ENCODE measurements around the gene NPFF.
"Not testable (repeated sequence)": the region's sequence is repeated elsewhere in the genome, so short reads cannot be mapped to it uniquely, and the experiment has no call there.

Gene NPFF

DNA sequence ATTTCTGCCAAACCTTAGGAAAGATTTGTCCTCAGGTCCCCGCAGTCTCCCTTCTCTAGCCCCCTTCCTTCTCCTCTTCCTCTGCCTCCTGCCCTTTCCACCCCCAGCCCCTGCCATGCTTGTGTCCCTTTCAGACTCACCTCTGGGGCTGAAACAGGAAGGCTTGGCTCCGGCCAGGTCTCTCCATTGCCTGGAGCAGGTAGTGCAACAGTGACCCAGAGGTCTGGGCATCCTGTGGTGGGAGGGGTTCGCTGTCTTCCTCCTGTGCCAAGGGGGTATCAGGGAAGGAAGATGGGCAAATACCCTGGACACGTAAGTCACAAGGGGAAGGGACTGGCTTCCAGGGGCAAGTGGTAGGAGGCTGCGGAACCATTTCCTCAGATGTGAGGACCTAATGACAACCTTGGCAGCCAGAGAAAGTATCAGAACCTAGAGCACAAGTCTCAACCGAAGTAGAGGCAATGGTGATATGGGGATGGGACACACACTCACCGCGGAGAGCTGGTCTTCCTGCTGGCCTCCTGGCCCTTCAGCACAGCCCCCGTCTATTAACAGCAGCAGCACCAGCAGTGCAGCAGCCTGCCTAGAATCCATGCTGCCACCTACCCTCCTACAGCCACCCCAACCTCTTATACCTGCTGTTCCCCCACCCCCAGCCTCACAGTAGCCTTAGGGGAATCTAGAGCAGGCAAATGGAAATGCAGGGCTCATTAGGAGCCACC lies at the start of gene NPFF:
TSS of gene NPFF (minus strand) at position 604 of the 722 bp plus-strand sequence. CDS start at position 594, 10 bp downstream.
- H3K9ac ChIP-seq: peak within 1 kb of the TSS in 6 of 11 experiments; percentile 3 to 64 (median 56); a peak in 8 of 22 replicates

DNA sequence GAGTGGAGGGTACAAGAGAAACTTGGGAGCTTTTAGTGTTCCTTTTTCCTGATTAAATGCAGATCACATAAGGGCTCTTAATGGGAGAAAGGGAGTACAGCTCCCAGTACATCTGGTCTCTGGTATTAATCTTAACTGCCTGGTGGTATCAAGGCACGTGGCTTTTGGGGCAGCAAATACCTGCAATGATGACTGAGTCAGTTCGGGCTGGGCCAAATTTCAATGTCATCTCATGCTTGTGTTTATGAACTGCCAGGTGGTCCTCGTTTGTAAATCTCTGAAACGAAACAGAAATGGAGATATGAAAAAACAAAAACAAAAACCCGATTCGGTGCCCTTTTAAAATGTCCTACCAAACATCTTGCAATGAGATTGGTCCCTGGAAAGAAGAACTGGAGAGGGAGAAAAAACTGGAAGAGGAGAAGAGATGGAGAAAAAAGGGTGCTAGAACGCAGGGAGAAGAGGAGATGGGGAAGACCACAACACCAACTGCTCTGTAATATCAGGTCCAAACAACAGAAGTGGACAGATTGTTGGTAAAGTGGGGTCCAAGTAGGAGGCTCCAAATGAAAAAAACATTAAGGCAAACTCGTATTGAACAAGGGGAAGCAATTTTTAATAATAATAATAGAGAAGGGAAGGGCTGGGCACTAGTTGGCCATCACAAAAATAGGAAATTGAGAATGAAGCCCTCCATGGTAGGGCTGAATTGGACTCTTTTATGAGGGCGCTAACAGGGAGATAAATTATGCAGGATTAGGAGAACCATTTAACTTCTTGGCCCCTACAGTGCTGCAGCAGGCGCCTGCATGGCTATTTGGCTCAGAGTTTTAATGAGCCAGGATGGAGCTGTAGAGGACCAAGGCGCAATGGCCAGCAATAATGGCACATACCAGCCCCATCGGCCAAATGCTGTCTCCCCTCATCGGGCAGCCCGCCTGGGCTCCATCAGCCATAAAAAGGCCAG lies 45.4 kb upstream of the NPFF start:
- Histone ChIP-seq H3K27me3 (no peaks in the 10 kb centered on the region), H3K4me2 (no peak overlapping the region), H3K27ac (no peak overlapping the region), H3K4me1 (no peaks in the 10 kb centered on the region; a peak in 1 of 20 replicates), H3K9ac (no peak overlapping the region), H3K9me3 (replicated peaks in 1 of 11) (no peaks in the 10 kb centered on the region), H4K20me1 (peaks cover 0 to 4% (median 0%) of the 10 kb centered on the region in 11 experiments; a peak in 2 of 22 replicates), H3K36me3 (peaks cover 53 to 81% (median 61%) of the 10 kb centered on the region in 11 experiments), H3K4me3 (no peak overlapping the region)
- no peak for TF ChIP-seq Cebpa-rat (IDR thresholded peaks at IDR 0.05)

More for the DNA sequence above, at the start of gene NPFF:
- Histone ChIP-seq H4K20me1 (peaks cover 0 to 27% (median 0%) of the 10 kb centered on the region in 11 experiments; a peak in 7 of 22 replicates), H3K36me3 (peaks cover 57 to 84% (median 67%) of the 10 kb centered on the region in 11 experiments), H3K27me3 (no peaks in the 10 kb centered on the region), H3K27ac (peak within 1 kb of the TSS in 1 of 11 experiments; percentile 69; a peak in 1 of 22 replicates), H3K9me3 (replicated peaks in 1 of 11) (no peaks in the 10 kb centered on the region), H3K4me1 (peaks cover 21 to 46% (median 36%) of the 10 kb centered on the region in 10 experiments), H3K4me3 (no peak within 1 kb of the TSS), H3K4me2 (peak within 1 kb of the TSS in 6 of 11 experiments; percentile 34 to 52 (median 46); a peak in 6 of 22 replicates)
- no peak for TF ChIP-seq Cebpa-rat (IDR thresholded peaks at IDR 0.05)

DNA sequence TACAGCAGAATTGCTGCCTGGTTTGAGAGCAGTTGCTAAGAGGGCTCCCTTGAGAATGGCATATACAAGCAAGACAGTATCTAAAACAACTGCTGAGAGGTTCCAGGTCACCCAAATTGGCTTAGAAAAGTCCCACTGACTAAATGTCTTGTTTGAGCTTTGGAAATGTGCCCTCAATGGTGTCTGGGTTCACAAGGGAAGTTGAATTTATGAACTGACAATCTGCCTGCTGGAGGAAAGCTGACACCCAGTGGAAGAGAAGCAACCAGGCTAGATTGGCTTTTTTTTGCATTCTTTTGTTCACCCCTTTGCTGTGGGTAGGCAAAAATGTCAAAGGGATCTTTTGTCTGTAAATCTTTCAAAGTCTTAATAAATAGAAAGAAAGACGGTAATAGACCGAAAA lies 44.6 kb upstream of the NPFF start:
- Histone ChIP-seq H3K4me3 (no peak overlapping the region), H3K27me3 (no peaks in the 10 kb centered on the region), H3K27ac (no peak overlapping the region), H3K9ac (no peak overlapping the region), H3K4me1 (no peaks in the 10 kb centered on the region), H3K9me3 (replicated peaks in 1 of 11) (no peaks in the 10 kb centered on the region), H4K20me1 (peaks cover 0 to 4% (median 0%) of the 10 kb centered on the region in 11 experiments; a peak in 2 of 22 replicates), H3K4me2 (no peak overlapping the region), H3K36me3 (peaks cover 59 to 86% (median 67%) of the 10 kb centered on the region in 11 experiments)
- TF ChIP-seq Cebpa-rat (IDR thresholded peaks at IDR 0.05): no peak

DNA sequence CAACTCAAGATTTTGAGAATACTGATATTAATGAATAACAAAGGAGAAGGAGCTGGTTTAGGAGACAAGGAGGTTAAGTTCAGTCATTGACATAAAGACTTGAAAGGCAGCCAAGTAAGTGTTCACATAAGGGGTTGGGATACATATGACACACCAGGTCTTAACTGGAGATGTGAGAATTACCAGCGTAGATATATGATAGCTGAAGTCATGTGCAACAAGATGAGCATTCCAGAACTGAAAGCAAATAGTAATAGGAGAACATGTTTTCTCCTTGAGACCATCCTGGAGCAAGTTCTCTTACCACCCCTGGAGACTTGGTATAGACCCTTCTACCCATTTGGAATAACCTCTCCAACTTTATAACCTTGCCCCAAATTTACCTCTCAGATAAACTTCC lies 43.3 kb upstream of the NPFF start:
- H3K27me3 ChIP-seq: no peaks in the 10 kb centered on the region
- no peak overlapping the region for H3K9ac ChIP-seq
- H3K36me3 ChIP-seq: peaks cover 59 to 81% (median 68%) of the 10 kb centered on the region in 11 experiments
- H3K27ac ChIP-seq: no peak overlapping the region
- H3K4me2 ChIP-seq: no peak overlapping the region
- H3K4me1 ChIP-seq: peaks cover 0 to 2% (median 0%) of the 10 kb centered on the region in 10 experiments; a peak in 3 of 20 replicates
- no peak overlapping the region for H3K4me3 ChIP-seq
- TF ChIP-seq Cebpa-rat (IDR thresholded peaks at IDR 0.05): no peak
- no peaks in the 10 kb centered on the region for H3K9me3 ChIP-seq (replicated peaks in 1 of 11)
- peaks cover 0 to 4% (median 0%) of the 10 kb centered on the region in 11 experiments; a peak in 2 of 22 replicates for H4K20me1 ChIP-seq

GRCh38 chr12:53550131-53550530 lies 42.8 kb upstream of the NPFF start:
- H3K9me3 ChIP-seq (replicated peaks in 1 of 11); H3K9ac ChIP-seq; H3K27me3 ChIP-seq; H3K4me1 ChIP-seq; H3K4me3 ChIP-seq; H3K27ac ChIP-seq; H4K20me1 ChIP-seq; H3K4me2 ChIP-seq: not testable (repeated sequence)
- H3K36me3 ChIP-seq: peaks cover 59 to 85% (median 68%) of the 10 kb centered on the region in 11 experiments

DNA sequence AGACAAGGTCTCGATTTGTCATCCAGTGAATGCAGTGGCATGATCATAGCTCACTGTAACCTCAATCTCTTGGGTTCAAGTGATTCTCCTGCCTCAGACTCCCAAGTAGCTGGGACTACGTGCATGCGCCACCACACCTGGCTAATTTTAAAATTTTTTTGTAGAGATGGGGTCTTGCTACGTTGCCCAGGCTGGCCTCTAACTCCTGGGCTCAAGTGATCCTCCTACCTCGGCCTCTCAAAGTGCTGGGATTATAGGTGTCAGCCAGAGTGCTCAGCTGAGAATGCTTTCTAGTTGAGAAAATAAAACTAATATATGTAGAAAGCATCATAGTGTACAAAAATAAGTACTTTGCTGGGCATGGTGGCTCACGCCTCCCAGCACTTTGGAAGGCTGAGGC lies 41.1 kb upstream of the NPFF start:
- H3K27ac ChIP-seq; H3K9me3 ChIP-seq (replicated peaks in 1 of 11); H4K20me1 ChIP-seq: not testable (repeated sequence)

DNA sequence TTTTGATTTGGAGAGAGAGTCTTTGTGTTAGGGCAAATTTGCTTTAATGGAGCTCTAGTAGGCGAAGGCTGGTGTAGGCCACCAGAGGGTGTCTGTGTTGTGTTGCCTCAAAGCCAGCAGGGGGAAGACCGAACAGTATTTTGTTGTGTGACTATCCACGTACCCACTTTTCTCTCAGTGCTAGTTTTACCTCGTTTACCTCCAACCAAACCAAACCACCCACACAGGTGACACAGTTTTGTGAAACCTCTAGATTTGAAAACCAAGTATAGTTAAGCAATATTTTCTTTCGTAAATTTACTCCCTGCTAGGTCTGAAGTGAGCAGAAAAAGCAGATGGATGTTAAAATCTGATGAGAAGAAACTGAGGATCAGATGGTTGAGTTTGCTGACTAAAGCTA lies 36.3 kb upstream of the NPFF start:
- Histone ChIP-seq H3K9ac (peak overlapping the region in 8 of 11 experiments; percentile 2 to 45 (median 18); a peak in 9 of 22 replicates), H3K4me1 (peaks cover 9 to 22% (median 13%) of the 10 kb centered on the region in 10 experiments; a peak in 13 of 20 replicates), H4K20me1 (peaks cover 0 to 10% (median 0%) of the 10 kb centered on the region in 11 experiments; a peak in 1 of 22 replicates), H3K9me3 (replicated peaks in 1 of 11) (no peaks in the 10 kb centered on the region), H3K27me3 (no peaks in the 10 kb centered on the region), H3K4me2 (peak overlapping the region in 2 of 11 experiments; percentile 2 to 9; a peak in 1 of 22 replicates), H3K4me3 (no peak overlapping the region), H3K36me3 (peaks cover 60 to 80% (median 64%) of the 10 kb centered on the region in 11 experiments), H3K27ac (peak overlapping the region in 7 of 11 experiments; percentile 1 to 38 (median 29); a peak in 5 of 22 replicates)
- no peak for TF ChIP-seq Cebpa-rat (IDR thresholded peaks at IDR 0.05)

More for the DNA sequence above, 41.1 kb upstream of the NPFF start:
- H3K4me3 ChIP-seq, H3K4me2 ChIP-seq, H3K27me3 ChIP-seq, H3K9ac ChIP-seq: not testable (repeated sequence)
- H3K36me3 ChIP-seq: peaks cover 57 to 81% (median 64%) of the 10 kb centered on the region in 11 experiments
- H3K4me1 ChIP-seq: peaks cover 0 to 18% (median 7%) of the 10 kb centered on the region in 10 experiments; a peak in 7 of 20 replicates

DNA sequence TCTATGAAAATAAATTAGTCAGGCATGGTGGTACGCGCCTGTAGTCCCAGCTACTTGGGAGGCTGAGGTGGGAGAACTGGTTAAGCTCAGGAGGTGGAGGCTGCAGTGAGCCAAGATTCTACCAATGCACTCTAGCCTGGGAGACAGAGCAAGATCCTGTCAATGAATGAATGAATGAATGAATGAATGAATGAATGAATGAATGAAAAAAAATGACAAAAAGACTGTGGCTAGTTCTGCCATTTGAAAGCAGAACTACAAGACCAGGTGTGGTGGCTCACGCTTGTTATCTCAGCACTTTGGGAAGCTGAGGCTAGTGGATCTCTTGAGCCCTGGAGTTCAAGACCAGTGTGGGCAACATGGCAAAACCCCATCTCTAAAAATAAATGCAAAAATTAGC lies 32.2 kb upstream of the NPFF start:
- Histone ChIP-seq H3K4me1 (peaks cover 9 to 25% (median 11%) of the 10 kb centered on the region in 10 experiments; a peak in 14 of 20 replicates), H3K9me3 (replicated peaks in 1 of 11) (no peaks in the 10 kb centered on the region), H3K4me3 (no peak overlapping the region), H3K27ac (no peak overlapping the region), H4K20me1 (no peaks in the 10 kb centered on the region), H3K9ac (no peak overlapping the region), H3K4me2 (peak overlapping the region in 6 of 11 experiments; percentile 9 to 50 (median 42); a peak in 12 of 22 replicates), H3K36me3 (peaks cover 80 to 98% (median 90%) of the 10 kb centered on the region in 11 experiments), H3K27me3 (no peaks in the 10 kb centered on the region)
- no peak for TF ChIP-seq Cebpa-rat (IDR thresholded peaks at IDR 0.05)
